Fibroblast of villous mesenchyme (primary cell): Measurements from ENCODE around the gene TFAP2A. TPM values are rescaled to one million over a fixed set of nuclear protein-coding genes. Genes with fewer than 3 reads are reported as not detected.

Experiments used
- DNase-seq: peaks from one replicate; pipeline ENCODE4 v3.0.0-alpha.2; 2010; ENCODE audit warnings: low read depth
- H3K4me3 ChIP-seq: 2 replicates; pipeline ENCODE4 v1.5.1; 2011; ENCODE audit warnings: low read depth, mild to moderate bottlenecking, low read length
- CTCF ChIP-seq: IDR thresholded peaks from 2 replicates; pipeline ENCODE4 v1.5.1; 2012; ENCODE audit warnings: low read depth, mild to moderate bottlenecking, low read length; ENCODE audit not compliant: insufficient read depth
- total RNA-seq: library from RNA; depleted of rRNA; stranded (reverse); fragments of >200 nt; gene quantifications from 2 replicates; pipeline ENCODE4 v1.2.3, GENCODE V29; 2012

TFAP2A gene
- total RNA-seq, 1 donor = 13.8 TPM

GRCh38 chr6:10441004-10441654 is 26.3 kb upstream of the TFAP2A start:
- H3K4me3 ChIP-seq = no peak overlapping the region
- peak; percentile 84 for DNase-seq
- no peak for TF ChIP-seq CTCF

GRCh38 chr6:10437891-10438290 is 23.0 kb upstream of the TFAP2A start:
- no peak for DNase-seq
- H3K4me3 ChIP-seq = no peak overlapping the region
- TF ChIP-seq CTCF = no peak

- DNase-seq = no peak
- no peak for TF ChIP-seq CTCF
- no peak overlapping the region for H3K4me3 ChIP-seq
Observed at GRCh38 chr6:10434235-10434634, 19.4 kb upstream of the TFAP2A start.

GRCh38 chr6:10433322-10433721 is 18.4 kb upstream of the TFAP2A start:
- DNase-seq = no peak
- H3K4me3 ChIP-seq = no peak overlapping the region
- no peak for TF ChIP-seq CTCF

GRCh38 chr6:10431423-10432164 is 16.7 kb upstream of the TFAP2A start:
- H3K4me3 ChIP-seq = no peak overlapping the region
- TF ChIP-seq CTCF = no peak
- DNase-seq = peak; percentile 21

- peak; percentile 56 for DNase-seq
- peak; percentile 60 for TF ChIP-seq CTCF
- no peak overlapping the region for H3K4me3 ChIP-seq
Observed at GRCh38 chr6:10429638-10430427, 15.0 kb upstream of the TFAP2A start.
